ACC112 (cell line): Measurements from ENCODE around the gene MKRN3.

Source experiments
- H2AFZ ChIP-seq: fragments of 200-600 bp; sonication (generic); one replicate; pipeline ENCODE4 v1.6.0; 2017; ENCODE audit warnings: antibody characterized with exemption, low read length; ENCODE audit not compliant: unreplicated experiment
- H3K27ac ChIP-seq: fragments of 200-600 bp; sonication (generic); 2 replicates; pipeline ENCODE4 v1.5.1; 2014; ENCODE audit warnings: low read depth, mild to moderate bottlenecking, antibody characterized with exemption, low read length, moderate library complexity
- H3K27me3 ChIP-seq: fragments of 200-600 bp; sonication (generic); 2 replicates; pipeline ENCODE4 v1.6.1; 2014; ENCODE audit warnings: mild to moderate bottlenecking, antibody characterized with exemption, low read length, moderate library complexity, mixed read lengths; ENCODE audit not compliant: insufficient read depth
- H3K36me3 ChIP-seq: fragments of 200-600 bp; sonication (generic); 2 replicates; pipeline ENCODE4 v1.6.1; 2016; ENCODE audit warnings: mild to moderate bottlenecking, antibody characterized with exemption, low read length, moderate library complexity, mixed read lengths; ENCODE audit not compliant: insufficient read depth
- H3K4me1 ChIP-seq: fragments of 200-600 bp; sonication (generic); one replicate; pipeline ENCODE4 v1.6.1; 2016; ENCODE audit warnings: low read length, mixed read lengths; ENCODE audit not compliant: insufficient read depth, unreplicated experiment, control insufficient read depth
- H3K4me3 ChIP-seq: fragments of 200-600 bp; sonication (generic); 2 replicates; pipeline ENCODE4 v1.5.1; 2014; ENCODE audit warnings: mild to moderate bottlenecking, low read depth, low read length
- H3K79me2 ChIP-seq: fragments of 200-600 bp; sonication (generic); one replicate; pipeline ENCODE4 v1.6.0; 2016; ENCODE audit warnings: low read length; ENCODE audit not compliant: control insufficient read depth, unreplicated experiment, insufficient read depth

The MKRN3 gene

GRCh38 chr15:23561914-23562313, 3.6 kb upstream of the MKRN3 start:
- Histone ChIP-seq H2AFZ (no peak overlapping the region), H3K4me1 (no peaks in the 10 kb centered on the region), H3K27me3 (no peaks in the 10 kb centered on the region), H3K79me2 (no peaks in the 10 kb centered on the region), H3K4me3 (no peak overlapping the region), H3K36me3 (no peaks in the 10 kb centered on the region), H3K27ac (no peak overlapping the region)

GRCh38 chr15:23564821-23565394, 566 bp upstream of the MKRN3 start:
- Histone ChIP-seq H3K27me3 (no peaks in the 10 kb centered on the region), H3K4me3 (no peak overlapping the region), H3K36me3 (no peaks in the 10 kb centered on the region), H3K27ac (no peak overlapping the region), H2AFZ (no peak overlapping the region), H3K4me1 (no peaks in the 10 kb centered on the region), H3K79me2 (no peaks in the 10 kb centered on the region)

- no peak overlapping the region for H3K4me3 ChIP-seq
- H3K79me2 ChIP-seq, result no peaks in the 10 kb centered on the region
- no peaks in the 10 kb centered on the region for H3K36me3 ChIP-seq
- H3K27me3 ChIP-seq, result no peaks in the 10 kb centered on the region
- H2AFZ ChIP-seq, result no peak overlapping the region
- H3K4me1 ChIP-seq, result no peaks in the 10 kb centered on the region
- H3K27ac ChIP-seq, result no peak overlapping the region
Observed at GRCh38 chr15:23566071-23566554, 639 bp downstream of the MKRN3 start.

- Histone ChIP-seq H3K36me3 (no peaks in the 10 kb centered on the region), H3K4me3 (no peak overlapping the region), H3K27ac (no peak overlapping the region), H2AFZ (no peak overlapping the region), H3K79me2 (no peaks in the 10 kb centered on the region), H3K27me3 (no peaks in the 10 kb centered on the region), H3K4me1 (no peaks in the 10 kb centered on the region)
Observed at GRCh38 chr15:23566651-23567050, 1.2 kb downstream of the MKRN3 start.

GRCh38 chr15:23567921-23568320, 2.4 kb downstream of the MKRN3 start:
- no peaks in the 10 kb centered on the region for H3K36me3 ChIP-seq
- no peaks in the 10 kb centered on the region for H3K27me3 ChIP-seq
- H3K27ac ChIP-seq, result no peak overlapping the region
- H3K4me3 ChIP-seq, result no peak overlapping the region
- H3K79me2 ChIP-seq, result no peaks in the 10 kb centered on the region
- H2AFZ ChIP-seq, result no peak overlapping the region
- no peaks in the 10 kb centered on the region for H3K4me1 ChIP-seq

GRCh38 chr15:23569151-23569925, 3.9 kb downstream of the MKRN3 start:
- no peak overlapping the region for H3K4me3 ChIP-seq
- H3K36me3 ChIP-seq, result no peaks in the 10 kb centered on the region
- no peaks in the 10 kb centered on the region for H3K27me3 ChIP-seq
- H3K27ac ChIP-seq, result no peak overlapping the region
- H2AFZ ChIP-seq, result no peak overlapping the region
- H3K4me1 ChIP-seq, result no peaks in the 10 kb centered on the region
- no peaks in the 10 kb centered on the region for H3K79me2 ChIP-seq

GRCh38 chr15:23570486-23570885, 5.0 kb downstream of the MKRN3 start:
- Histone ChIP-seq H3K4me1 (no peaks in the 10 kb centered on the region), H3K27ac (no peak overlapping the region), H2AFZ (no peak overlapping the region), H3K79me2 (no peaks in the 10 kb centered on the region), H3K27me3 (no peaks in the 10 kb centered on the region), H3K4me3 (no peak overlapping the region), H3K36me3 (no peaks in the 10 kb centered on the region)

GRCh38 chr15:23572844-23573243, 7.4 kb downstream of the MKRN3 start:
- no peaks in the 10 kb centered on the region for H3K27me3 ChIP-seq
- H3K36me3 ChIP-seq, result no peaks in the 10 kb centered on the region
- H3K27ac ChIP-seq, result no peak overlapping the region
- no peaks in the 10 kb centered on the region for H3K79me2 ChIP-seq
- no peak overlapping the region for H3K4me3 ChIP-seq
- no peaks in the 10 kb centered on the region for H3K4me1 ChIP-seq
- H2AFZ ChIP-seq, result no peak overlapping the region

- Histone ChIP-seq H3K27ac (no peak overlapping the region), H3K4me1 (no peaks in the 10 kb centered on the region), H3K4me3 (no peak overlapping the region), H3K27me3 (no peaks in the 10 kb centered on the region), H2AFZ (no peak overlapping the region), H3K36me3 (no peaks in the 10 kb centered on the region), H3K79me2 (no peaks in the 10 kb centered on the region)
Observed at GRCh38 chr15:23574742-23575141, 9.3 kb downstream of the MKRN3 start.

- no peak overlapping the region for H3K4me3 ChIP-seq
- no peaks in the 10 kb centered on the region for H3K79me2 ChIP-seq
- H3K27ac ChIP-seq, result no peak overlapping the region
- H3K36me3 ChIP-seq, result no peaks in the 10 kb centered on the region
- H3K27me3 ChIP-seq, result no peaks in the 10 kb centered on the region
- H2AFZ ChIP-seq, result no peak overlapping the region
- H3K4me1 ChIP-seq, result no peaks in the 10 kb centered on the region
Observed at GRCh38 chr15:23576061-23576460, 10.6 kb downstream of the MKRN3 start.

- no peaks in the 10 kb centered on the region for H3K79me2 ChIP-seq
- no peaks in the 10 kb centered on the region for H3K36me3 ChIP-seq
- H3K27ac ChIP-seq, result no peak overlapping the region
- no peak overlapping the region for H3K4me3 ChIP-seq
- H3K27me3 ChIP-seq, result no peaks in the 10 kb centered on the region
- H2AFZ ChIP-seq, result no peak overlapping the region
- H3K4me1 ChIP-seq, result no peaks in the 10 kb centered on the region
Observed at GRCh38 chr15:23578521-23579150, 13.2 kb downstream of the MKRN3 start.
